Muscle layer of colon (tissue), 2 donors: ENCODE results near the gene KCNG4.

Experiments used
- H3K27ac ChIP-seq: one replicate; pipeline ENCODE4 v1.7.0; 2013; ENCODE audit warnings: low read depth, mild to moderate bottlenecking, low read length, moderate library complexity
- H3K27me3 ChIP-seq, 2 donors: one replicate each; pipeline ENCODE4 v1.7.0; 2013; ENCODE audit warnings: low read length in 2 of 2, mild to moderate bottlenecking in 2 of 2; ENCODE audit not compliant: insufficient read depth in 2 of 2, control insufficient read depth in 1 of 2
- H3K36me3 ChIP-seq: one replicate; pipeline ENCODE4 v1.7.0; 2013; ENCODE audit warnings: mild to moderate bottlenecking, low read length; ENCODE audit not compliant: insufficient read depth
- H3K4me1 ChIP-seq: one replicate; pipeline ENCODE4 v1.7.0; 2013; ENCODE audit warnings: mild to moderate bottlenecking, low read length; ENCODE audit not compliant: insufficient read depth
- H3K4me3 ChIP-seq, 2 donors: one replicate each; pipeline ENCODE4 v1.7.0; 2013; ENCODE audit warnings: low read length in 2 of 2, low read depth in 1 of 2, mild to moderate bottlenecking in 1 of 2, moderate library complexity in 1 of 2
- H3K9ac ChIP-seq: one replicate; pipeline ENCODE4 v1.7.0; 2013; ENCODE audit warnings: low read length
- H3K9me3 ChIP-seq: one replicate; pipeline ENCODE4 v1.7.0; 2013; ENCODE audit warnings: mild to moderate bottlenecking, low read length
- donor health status: abdominal sarcoma.
- donor health status: Adenocarcinoma of cecum.

Gene KCNG4

GRCh38 chr16:84178892-84179611, 60.8 kb downstream of the KCNG4 start:
- Histone ChIP-seq H3K4me3 (no peak overlapping the region), H3K27ac (no peak overlapping the region), H3K27me3 (no peaks in the 10 kb centered on the region), H3K4me1 (peaks cover 21% of the 10 kb centered on the region), H3K36me3 (peaks cover 33% of the 10 kb centered on the region), H3K9me3 (no peaks in the 10 kb centered on the region), H3K9ac (no peak overlapping the region)

GRCh38 chr16:84178146-84178765, 61.6 kb downstream of the KCNG4 start:
- Histone ChIP-seq H3K9ac (no peak overlapping the region), H3K4me1 (peaks cover 21% of the 10 kb centered on the region), H3K4me3 (no peak overlapping the region), H3K36me3 (peaks cover 33% of the 10 kb centered on the region), H3K27me3 (no peaks in the 10 kb centered on the region), H3K9me3 (no peaks in the 10 kb centered on the region), H3K27ac (peak overlapping the region; percentile 32)

- Histone ChIP-seq H3K9me3 (no peaks in the 10 kb centered on the region), H3K27ac (peak overlapping the region; percentile 32), H3K4me3 (no peak overlapping the region), H3K4me1 (peaks cover 21% of the 10 kb centered on the region), H3K9ac (no peak overlapping the region), H3K36me3 (peaks cover 28% of the 10 kb centered on the region), H3K27me3 (no peaks in the 10 kb centered on the region)
Observed at GRCh38 chr16:84177741-84178073, 62.1 kb downstream of the KCNG4 start.

- no peak overlapping the region for H3K9ac ChIP-seq
Observed at GRCh38 chr16:84176192-84177053, 63.4 kb downstream of the KCNG4 start.

GRCh38 chr16:84175350-84176081, 64.3 kb downstream of the KCNG4 start:
- no peak overlapping the region for H3K9ac ChIP-seq
- H3K4me1 ChIP-seq = peaks cover 21% of the 10 kb centered on the region
- H3K4me3 ChIP-seq = no peak overlapping the region
- H3K27ac ChIP-seq = no peak overlapping the region
- H3K36me3 ChIP-seq = peaks cover 9% of the 10 kb centered on the region
- no peaks in the 10 kb centered on the region for H3K27me3 ChIP-seq
- H3K9me3 ChIP-seq = no peaks in the 10 kb centered on the region

More at GRCh38 chr16:84176192-84177053, 63.4 kb downstream of the KCNG4 start:
- no peaks in the 10 kb centered on the region for H3K27me3 ChIP-seq
- peak overlapping the region; percentile 32 for H3K27ac ChIP-seq
- peaks cover 17% of the 10 kb centered on the region for H3K36me3 ChIP-seq
- peaks cover 21% of the 10 kb centered on the region for H3K4me1 ChIP-seq
- no peak overlapping the region for H3K4me3 ChIP-seq
- no peaks in the 10 kb centered on the region for H3K9me3 ChIP-seq

GRCh38 chr16:84174396-84174795, 65.4 kb downstream of the KCNG4 start:
- Histone ChIP-seq H3K27ac (no peak overlapping the region), H3K27me3 (no peaks in the 10 kb centered on the region), H3K4me3 (no peak overlapping the region), H3K36me3 (peaks cover 5% of the 10 kb centered on the region), H3K9ac (no peak overlapping the region), H3K9me3 (no peaks in the 10 kb centered on the region), H3K4me1 (peaks cover 21% of the 10 kb centered on the region)

- Histone ChIP-seq H3K27ac (no peak overlapping the region), H3K27me3 (peaks cover 0 to 5% of the 10 kb centered on the region in 2 donors), H3K36me3 (no peaks in the 10 kb centered on the region), H3K9me3 (no peaks in the 10 kb centered on the region), H3K4me3 (no peak overlapping the region), H3K9ac (no peak overlapping the region), H3K4me1 (no peaks in the 10 kb centered on the region)
Observed at GRCh38 chr16:84169765-84170310, 70.0 kb downstream of the KCNG4 start.
